GM12865 (cell line): Measurements from ENCODE around the gene GRID1.

ENCODE experiments used
- DNase-seq: peaks from one replicate; pipeline ENCODE4 v3.0.0; 2010; ENCODE audit warnings: low read depth
- H3K4me3 ChIP-seq: 2 replicates; pipeline ENCODE4 v1.5.1; 2011; ENCODE audit warnings: mild to moderate bottlenecking, low read depth, low read length, control low read depth
- TF ChIP-seq, protein P1 (sequence below): IDR thresholded peaks from 2 replicates; pipeline ENCODE4 v1.5.1; 2011; ENCODE audit warnings: low read length, control low read depth, low read depth, inconsistent platforms; ENCODE audit not compliant: insufficient read depth; ENCODE audit errors: missing control alignments

Gene GRID1

DNA sequence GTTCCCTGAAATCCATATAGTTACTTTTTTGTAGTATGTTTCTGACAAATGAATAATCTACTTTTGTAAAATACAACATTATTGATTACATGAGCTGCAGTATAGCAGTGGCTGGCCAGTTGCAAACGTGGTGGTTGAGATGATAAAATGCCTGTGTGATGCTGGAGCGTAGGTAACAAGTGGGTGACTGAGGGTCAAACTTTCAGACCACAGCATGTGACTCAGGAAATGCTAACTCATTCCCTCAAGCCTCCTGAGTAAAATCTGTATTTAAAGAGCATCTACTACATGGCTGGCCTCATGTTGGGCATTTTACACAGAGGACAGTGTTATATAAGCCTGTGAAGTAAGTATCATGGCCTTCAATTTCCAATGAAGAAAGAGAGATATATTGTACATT is 585.2 kb downstream of the GRID1 start:
- no peak overlapping the region for H3K4me3 ChIP-seq
- TF ChIP-seq, protein P1, sequence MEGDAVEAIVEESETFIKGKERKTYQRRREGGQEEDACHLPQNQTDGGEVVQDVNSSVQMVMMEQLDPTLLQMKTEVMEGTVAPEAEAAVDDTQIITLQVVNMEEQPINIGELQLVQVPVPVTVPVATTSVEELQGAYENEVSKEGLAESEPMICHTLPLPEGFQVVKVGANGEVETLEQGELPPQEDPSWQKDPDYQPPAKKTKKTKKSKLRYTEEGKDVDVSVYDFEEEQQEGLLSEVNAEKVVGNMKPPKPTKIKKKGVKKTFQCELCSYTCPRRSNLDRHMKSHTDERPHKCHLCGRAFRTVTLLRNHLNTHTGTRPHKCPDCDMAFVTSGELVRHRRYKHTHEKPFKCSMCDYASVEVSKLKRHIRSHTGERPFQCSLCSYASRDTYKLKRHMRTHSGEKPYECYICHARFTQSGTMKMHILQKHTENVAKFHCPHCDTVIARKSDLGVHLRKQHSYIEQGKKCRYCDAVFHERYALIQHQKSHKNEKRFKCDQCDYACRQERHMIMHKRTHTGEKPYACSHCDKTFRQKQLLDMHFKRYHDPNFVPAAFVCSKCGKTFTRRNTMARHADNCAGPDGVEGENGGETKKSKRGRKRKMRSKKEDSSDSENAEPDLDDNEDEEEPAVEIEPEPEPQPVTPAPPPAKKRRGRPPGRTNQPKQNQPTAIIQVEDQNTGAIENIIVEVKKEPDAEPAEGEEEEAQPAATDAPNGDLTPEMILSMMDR, result no peak
- no peak for DNase-seq

DNA sequence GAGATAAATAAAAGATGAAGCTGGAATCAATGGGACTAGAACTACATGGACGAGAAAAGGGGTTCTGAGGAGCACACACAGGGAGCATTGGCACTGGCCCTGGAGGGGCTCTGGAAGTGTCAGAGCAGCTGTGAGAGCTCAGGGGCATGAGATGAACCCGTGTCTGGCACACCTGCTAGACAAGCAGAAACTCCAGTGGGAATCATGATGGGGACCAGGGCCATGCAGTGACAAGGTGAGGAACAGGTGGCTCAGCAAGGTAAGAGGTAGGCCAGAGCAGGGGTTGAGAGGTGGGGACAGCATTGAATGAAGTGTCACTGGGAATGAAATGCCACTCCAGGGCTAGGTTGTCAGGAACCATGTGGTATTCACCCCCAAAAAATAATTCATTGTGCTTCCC is 588.5 kb downstream of the GRID1 start:
- TF ChIP-seq, protein P1, result no peak
- DNase-seq, result no peak

DNA sequence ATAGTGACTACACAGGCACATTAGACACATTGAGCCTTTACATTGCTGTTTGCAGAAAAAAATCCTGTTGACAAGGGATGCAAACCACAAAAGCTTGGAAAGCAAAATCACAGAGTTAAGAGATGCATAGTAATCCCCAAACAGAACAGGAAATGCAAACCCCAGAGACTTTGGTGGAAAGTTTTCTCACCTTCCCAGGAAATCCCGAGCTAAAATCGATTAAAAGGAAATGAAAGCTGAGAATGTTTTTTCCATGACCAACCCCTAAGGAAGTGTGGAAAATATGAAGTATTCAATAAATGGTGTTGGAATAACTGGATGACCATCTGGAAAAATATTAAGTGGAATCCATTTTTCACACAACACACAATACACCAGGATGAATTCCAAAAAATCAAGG is 598.7 kb downstream of the GRID1 start:
- H3K4me3 ChIP-seq, result no peak overlapping the region
- TF ChIP-seq, protein P1, result no peak
- no peak for DNase-seq

More for the DNA sequence above, 588.5 kb downstream of the GRID1 start:
- H3K4me3 ChIP-seq, result no peak overlapping the region

DNA sequence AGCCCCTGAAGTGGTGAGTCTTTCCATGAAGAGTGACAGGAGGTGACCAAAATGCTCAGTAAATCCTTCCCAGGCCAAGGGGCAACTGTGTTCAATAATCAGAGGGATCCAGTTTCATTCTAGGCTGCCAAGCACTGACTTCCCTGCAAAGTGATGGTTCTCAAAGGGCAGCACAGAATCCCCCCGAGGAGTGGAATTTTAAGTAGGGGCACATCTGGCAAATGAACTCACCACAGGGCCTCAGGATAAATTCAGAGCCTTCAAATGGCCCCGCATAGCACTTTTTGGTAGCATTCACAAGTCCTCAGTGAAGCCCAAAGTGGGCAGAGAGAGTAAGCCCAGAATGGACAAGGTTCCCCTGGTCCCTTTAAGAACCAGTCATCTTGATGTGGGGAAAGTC is 602.5 kb downstream of the GRID1 start:
- TF ChIP-seq, protein P1, result no peak
- DNase-seq, result no peak
- no peak overlapping the region for H3K4me3 ChIP-seq

DNA sequence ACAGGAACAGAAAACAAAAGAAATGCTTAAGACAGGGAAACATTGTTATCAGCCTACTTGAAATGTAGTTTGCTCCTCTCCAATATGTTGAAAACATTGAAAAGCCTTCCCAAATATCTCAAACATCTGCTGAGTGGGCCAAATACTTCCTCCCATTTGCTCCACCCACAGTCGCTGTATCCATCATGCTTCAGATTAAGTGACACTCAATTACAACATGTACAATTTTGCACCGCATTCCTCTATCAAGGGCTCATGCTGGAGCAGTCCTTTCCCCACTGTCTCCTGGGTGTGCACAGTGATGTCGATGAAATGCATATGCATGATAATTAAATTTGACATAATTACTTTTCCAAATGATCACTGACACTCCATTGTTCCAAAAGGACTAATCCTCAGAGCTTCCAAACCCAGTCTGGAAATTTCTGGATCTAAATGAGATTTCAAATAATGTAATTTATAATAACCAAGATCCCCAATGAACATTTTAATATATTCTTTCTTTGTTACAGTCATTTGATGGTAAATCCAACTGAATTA is 604.6 kb downstream of the GRID1 start:
- TF ChIP-seq, protein P1, result no peak
- no peak for DNase-seq
- no peak overlapping the region for H3K4me3 ChIP-seq

DNA sequence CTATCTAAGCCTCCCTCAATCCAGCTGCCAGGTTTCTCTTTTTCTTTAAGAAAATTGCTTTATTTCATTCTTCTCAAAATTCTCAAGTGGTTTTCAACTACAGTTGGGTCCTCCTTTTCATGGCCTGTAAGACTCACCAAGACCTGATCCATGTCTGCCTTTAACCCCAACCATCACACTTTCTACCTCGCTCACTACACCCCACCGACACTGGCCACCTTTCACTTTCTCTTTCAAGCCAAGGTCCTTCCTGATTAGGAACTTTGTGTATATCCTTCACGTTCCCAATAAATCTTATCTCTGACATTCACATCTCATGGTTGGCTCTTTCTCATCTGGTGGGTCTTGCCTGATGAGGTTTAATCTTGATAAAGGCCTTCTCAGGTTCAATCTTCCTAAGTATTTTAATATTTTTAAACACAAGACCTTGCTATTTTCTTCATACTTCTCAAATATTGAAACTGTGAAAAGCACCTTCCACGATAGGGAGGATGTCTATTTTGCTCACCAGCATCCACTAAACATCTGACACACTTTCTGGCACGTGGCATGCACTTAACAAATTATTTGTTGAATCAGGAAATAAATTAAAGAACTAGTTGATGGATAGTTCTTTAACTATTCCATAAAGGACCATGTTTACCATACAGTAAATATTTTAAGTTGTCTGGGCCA is 624.8 kb downstream of the GRID1 start:
- H3K4me3 ChIP-seq, result peak overlapping the region; percentile 39
- DNase-seq, result peak; percentile 59
- TF ChIP-seq, protein P1, result no peak

DNA sequence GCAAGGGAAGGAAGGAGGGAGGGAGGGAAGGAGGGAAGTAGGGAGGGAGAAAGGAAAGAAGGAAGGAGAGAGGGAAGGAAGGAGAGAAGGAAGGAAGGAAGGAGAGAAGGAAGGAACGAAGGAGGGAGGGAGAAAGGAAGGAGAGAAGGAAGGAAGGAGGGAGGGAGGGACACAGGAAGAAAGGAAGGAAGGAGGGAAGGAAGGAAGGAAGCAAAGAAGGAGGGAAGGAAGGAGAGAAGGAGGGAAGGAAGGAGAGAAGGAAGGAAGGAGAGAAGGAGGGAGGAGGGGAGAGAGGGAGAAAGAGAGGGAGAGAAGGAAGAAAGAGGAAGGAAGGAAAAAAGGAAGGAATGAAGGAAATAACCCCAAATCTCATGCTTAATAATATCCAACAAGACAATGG is 630.6 kb downstream of the GRID1 start:
- H3K4me3 ChIP-seq, result no peak overlapping the region
- TF ChIP-seq, protein P1, result no peak
- no peak for DNase-seq
